OCI-LY7 (cell line): ENCODE measurements around the gene NSG1. TPM values are rescaled to one million over a fixed set of nuclear protein-coding genes. Genes with fewer than 3 reads are reported as not detected.

ENCODE experiments used
- BruUV-seq: library from RNA; stranded (reverse); fragments of 400-500 nt; replicated peaks from 2 replicates; lab custom pipeline; 2021; lab: Mats Ljungman, UMichigan
- CTCF ChIA-PET: fragments of 300-600 bp; sonication (Branson Sonifier 250); formaldehyde crosslinking; loops from one replicate; lab custom pipeline; 2022; ENCODE audit warnings: antibody characterized with exemption; ENCODE audit not compliant: unreplicated experiment; lab: Charles Lee
- POLR2A ChIA-PET: fragments of 300-600 bp; sonication (Branson Sonifier 250); formaldehyde crosslinking; loops from one replicate; lab custom pipeline; 2022; ENCODE audit warnings: antibody characterized with exemption; lab: Charles Lee
- DNase-seq: peaks from one replicate; pipeline ENCODE4 v3.0.0-alpha.2; 2015; ENCODE audit warnings: low spot score
- H2AFZ ChIP-seq: fragments of 200-600 bp; sonication (generic), shearing (Covaris generic); 2 replicates; pipeline ENCODE4 v1.6.1; 2014; ENCODE audit warnings: mild to moderate bottlenecking, antibody characterized with exemption, low read length, moderate library complexity
- H3K27ac ChIP-seq: fragments of 200-600 bp; sonication (generic); 2 replicates; pipeline ENCODE4 v1.5.1; 2014; ENCODE audit warnings: mixed run types, low read depth, mild to moderate bottlenecking, moderate library complexity, low read length, inconsistent platforms; ENCODE audit not compliant: poor library complexity, severe bottlenecking
- H3K36me3 ChIP-seq: fragments of 200-600 bp; sonication (generic); 2 replicates; pipeline ENCODE4 v1.6.1; 2014; ENCODE audit warnings: mild to moderate bottlenecking, antibody characterized with exemption, low read length, moderate library complexity, mixed read lengths; ENCODE audit not compliant: insufficient read depth
- H3K4me1 ChIP-seq: fragments of 200-600 bp; sonication (generic); 2 replicates; pipeline ENCODE4 v1.5.1; 2014; ENCODE audit warnings: mild to moderate bottlenecking, low read length; ENCODE audit not compliant: insufficient read depth, poor library complexity, severe bottlenecking
- H3K4me2 ChIP-seq: fragments of 200-600 bp; sonication (generic); 2 replicates; pipeline ENCODE4 v1.6.1; 2014; ENCODE audit warnings: mild to moderate bottlenecking, low read length
- H3K4me3 ChIP-seq: fragments of 200-600 bp; sonication (generic); 2 replicates; pipeline ENCODE4 v1.5.1; 2014; ENCODE audit warnings: mild to moderate bottlenecking, low read depth, low read length; ENCODE audit not compliant: poor library complexity, severe bottlenecking
- H3K79me2 ChIP-seq: fragments of 200-600 bp; sonication (generic); 2 replicates; pipeline ENCODE4 v1.6.1; 2016; ENCODE audit warnings: low read depth, mild to moderate bottlenecking, low read length, moderate library complexity, mixed read lengths; ENCODE audit not compliant: insufficient read depth
- H3K9me2 ChIP-seq: fragments of 200-600 bp; sonication (generic); 2 replicates; pipeline ENCODE4 v1.6.1; 2016; ENCODE audit warnings: mild to moderate bottlenecking, low read length, mixed read lengths; ENCODE audit not compliant: insufficient read depth
- H3K9me3 ChIP-seq: fragments of 200-600 bp; sonication (generic); 2 replicates; pipeline ENCODE4 v1.6.1; 2014; ENCODE audit warnings: mild to moderate bottlenecking, mixed run types, low read length, mixed read lengths
- H4K20me1 ChIP-seq: fragments of 200-600 bp; sonication (generic); 2 replicates; pipeline ENCODE4 v1.6.1; 2014; ENCODE audit warnings: mild to moderate bottlenecking, antibody characterized with exemption, low read length, moderate library complexity, mixed read lengths; ENCODE audit not compliant: insufficient read depth
- EZH2phosphoT487 ChIP-seq: fragments of 200-600 bp; sonication (generic); IDR thresholded peaks from 2 replicates; pipeline ENCODE4 v1.6.1; 2018; ENCODE audit warnings: low read depth, borderline replicate concordance, mild to moderate bottlenecking, mixed run types, antibody characterized with exemption, low read length, moderate library complexity, mixed read lengths
- intact Hi-C: fragments of 100-400 bp; cut with micrococcal nuclease; formaldehyde crosslinking; loops from one replicate; pipeline ENCODE4 v1.10.0; 2022; ENCODE audit not compliant: unreplicated experiment
- total RNA-seq, 2 experiments: library from RNA; depleted of rRNA in 1 of 2; stranded (reverse); fragments of >200 nt in 1 of 2; shearing (Covaris generic) in 1 of 2; gene quantifications; 2 replicates each; pipeline ENCODE4 v1.2.3, GENCODE V29; 2014 to 2022
- TF ChIP-seq, protein P1 (sequence below): fragments of 200-600 bp; sonication (generic); conservative IDR thresholded peaks from 2 replicates; pipeline ENCODE4 v1.5.1; 2014; ENCODE audit warnings: mild to moderate bottlenecking, antibody characterized with exemption, low read length, moderate library complexity, mixed read lengths

The NSG1 gene
- total RNA-seq, 2 experiments from 2014 or later, result 35.5 to 38.8 TPM

- intact Hi-C loops, result no loop called here
- H2AFZ ChIP-seq, result no peak overlapping the region
- H3K9me2 ChIP-seq, result no peaks in the 10 kb centered on the region
- no peak overlapping the region for H3K27ac ChIP-seq
- no peaks in the 10 kb centered on the region for H3K36me3 ChIP-seq
- DNase-seq, result no peak
- ChIA-PET CTCF (no interaction called here), POLR2A (no interaction called here)
- H3K4me1 ChIP-seq, result peaks cover 3% of the 10 kb centered on the region
- no peak overlapping the region for H3K4me2 ChIP-seq
- BruUV-seq, result no TSS peak
- H3K79me2 ChIP-seq, result no peaks in the 10 kb centered on the region
- H3K9me3 ChIP-seq, result peaks cover 4% of the 10 kb centered on the region; the same call in 1 of the 2 replicates
- no peak overlapping the region for H3K4me3 ChIP-seq
- H4K20me1 ChIP-seq, result no peaks in the 10 kb centered on the region
- TF ChIP-seq, protein P1, sequence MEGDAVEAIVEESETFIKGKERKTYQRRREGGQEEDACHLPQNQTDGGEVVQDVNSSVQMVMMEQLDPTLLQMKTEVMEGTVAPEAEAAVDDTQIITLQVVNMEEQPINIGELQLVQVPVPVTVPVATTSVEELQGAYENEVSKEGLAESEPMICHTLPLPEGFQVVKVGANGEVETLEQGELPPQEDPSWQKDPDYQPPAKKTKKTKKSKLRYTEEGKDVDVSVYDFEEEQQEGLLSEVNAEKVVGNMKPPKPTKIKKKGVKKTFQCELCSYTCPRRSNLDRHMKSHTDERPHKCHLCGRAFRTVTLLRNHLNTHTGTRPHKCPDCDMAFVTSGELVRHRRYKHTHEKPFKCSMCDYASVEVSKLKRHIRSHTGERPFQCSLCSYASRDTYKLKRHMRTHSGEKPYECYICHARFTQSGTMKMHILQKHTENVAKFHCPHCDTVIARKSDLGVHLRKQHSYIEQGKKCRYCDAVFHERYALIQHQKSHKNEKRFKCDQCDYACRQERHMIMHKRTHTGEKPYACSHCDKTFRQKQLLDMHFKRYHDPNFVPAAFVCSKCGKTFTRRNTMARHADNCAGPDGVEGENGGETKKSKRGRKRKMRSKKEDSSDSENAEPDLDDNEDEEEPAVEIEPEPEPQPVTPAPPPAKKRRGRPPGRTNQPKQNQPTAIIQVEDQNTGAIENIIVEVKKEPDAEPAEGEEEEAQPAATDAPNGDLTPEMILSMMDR, result no peak
- no peak for TF ChIP-seq EZH2phosphoT487
Measured at GRCh38 chr4:4374388-4375098, 12.4 kb upstream of the NSG1 start.

GRCh38 chr4:4376074-4376473 is 10.8 kb upstream of the NSG1 start:
- no peak overlapping the region for H3K4me2 ChIP-seq
- no peaks in the 10 kb centered on the region for H3K36me3 ChIP-seq
- H4K20me1 ChIP-seq, result no peaks in the 10 kb centered on the region
- no peaks in the 10 kb centered on the region for H3K79me2 ChIP-seq
- no peak overlapping the region for H3K27ac ChIP-seq
- ChIA-PET CTCF (no interaction called here), POLR2A (interaction anchor here (0.6 to 1.1 kb wide), 2 partner anchors 29 to 1021 kb away, joined by 3 to 8 read pairs; no protein-coding TSS in a partner anchor)
- TF ChIP-seq, protein P1, result no peak
- no peak for TF ChIP-seq EZH2phosphoT487
- H3K9me2 ChIP-seq, result no peaks in the 10 kb centered on the region
- BruUV-seq, result no TSS peak
- intact Hi-C loops, result no loop called here
- H2AFZ ChIP-seq, result no peak overlapping the region
- peaks cover 4% of the 10 kb centered on the region; the same call in 1 of the 2 replicates for H3K9me3 ChIP-seq
- no peak for DNase-seq
- H3K4me3 ChIP-seq, result no peak overlapping the region
- H3K4me1 ChIP-seq, result peaks cover 4% of the 10 kb centered on the region

GRCh38 chr4:4377191-4377590 is 9.7 kb upstream of the NSG1 start:
- Histone ChIP-seq H3K9me2 (no peaks in the 10 kb centered on the region), H3K4me1 (peaks cover 6% of the 10 kb centered on the region), H3K36me3 (no peaks in the 10 kb centered on the region), H2AFZ (no peak overlapping the region), H3K4me3 (no peak overlapping the region), H4K20me1 (no peaks in the 10 kb centered on the region), H3K27ac (no peak overlapping the region), H3K9me3 (peaks cover 4% of the 10 kb centered on the region; the same call in 1 of the 2 replicates), H3K4me2 (no peak overlapping the region), H3K79me2 (no peaks in the 10 kb centered on the region)
- no TSS peak for BruUV-seq
- CTCF ChIA-PET, result interaction anchor here (0.6 kb wide), 1 partner anchor 53 kb away, joined by 3 read pairs; no protein-coding TSS in a partner anchor
- TF ChIP-seq, protein P1, result no peak
- TF ChIP-seq EZH2phosphoT487, result no peak
- POLR2A ChIA-PET, result interaction anchor here (1.1 kb wide), 1 partner anchor 31 kb away, joined by 3 read pairs; no protein-coding TSS in a partner anchor
- intact Hi-C loops, result no loop called here
- DNase-seq, result no peak
